Measurements from ENCODE around the gene EVL. TPM values are rescaled to one million over a fixed set of nuclear protein-coding genes. Genes with fewer than 3 reads are reported as not detected.

Gene EVL
- total and polyA plus RNA-seq, 4 donors = 54.5 to 99.9 (median 78.2) TPM

DNA sequence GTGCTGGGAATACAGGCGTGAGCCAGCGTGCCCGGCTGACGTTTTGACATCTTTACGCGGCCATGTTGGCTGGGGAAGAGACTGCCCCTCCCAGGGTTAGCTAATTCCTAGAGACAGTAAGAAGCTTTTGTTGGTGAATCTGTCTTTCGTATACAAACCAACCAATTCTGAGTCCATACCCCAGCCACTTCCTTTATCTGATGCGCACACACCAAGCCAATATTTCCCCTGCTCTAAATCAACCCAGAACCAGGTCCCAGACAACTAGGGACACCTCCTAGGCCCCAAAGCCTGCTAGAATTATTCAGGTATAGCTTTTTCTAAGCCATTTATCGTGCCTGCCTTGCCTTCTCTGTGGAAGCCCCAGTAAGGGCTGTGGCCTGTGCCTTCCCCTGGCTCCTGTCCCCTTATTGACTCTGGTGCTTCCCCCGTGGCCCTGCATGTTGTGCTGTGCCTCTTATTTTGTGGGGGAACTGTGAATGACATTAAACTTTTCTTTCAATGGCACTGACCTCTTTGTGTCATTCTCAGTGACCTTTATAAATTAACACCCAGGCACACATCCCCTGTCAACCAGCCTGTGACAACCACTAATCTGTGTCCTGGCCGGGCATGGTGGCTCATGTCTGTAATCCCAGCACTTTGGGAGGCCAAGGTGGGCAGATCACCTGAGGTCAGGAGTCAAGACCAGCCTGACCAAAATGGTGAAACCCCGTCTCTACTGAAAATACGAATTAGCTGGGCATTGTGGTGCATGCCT, 10.7 kb upstream of the EVL start:
- no peaks in the 10 kb centered on the region for H3K27me3 ChIP-seq (ENCODE audit: control insufficient read depth in 3 of 3, insufficient read depth in 3 of 3, low read length in 2 of 3)
- WGBS, 2 donors = 73 to 86% methylated on average over 13 of the region's 13 CpGs
- no peaks in the 10 kb centered on the region for H3K36me3 ChIP-seq (ENCODE audit: control insufficient read depth in 4 of 4, insufficient read depth in 4 of 4, low read length in 4 of 4)
- DNase-seq (no peak), ATAC-seq (ENCODE audit: insufficient read depth, low FRiP score) (no peak)
- H3K9ac ChIP-seq (ENCODE audit: insufficient read depth in 1 of 2, low read length in 2 of 2) = no peak overlapping the region
- no peaks in the 10 kb centered on the region for H3K9me3 ChIP-seq (ENCODE audit: control insufficient read depth in 4 of 4, insufficient read depth in 3 of 4, low read length in 3 of 4)
- H3K4me3 ChIP-seq = no peak overlapping the region
- H3K4me1 ChIP-seq (ENCODE audit: control insufficient read depth in 5 of 5, insufficient read depth in 5 of 5, low read length in 5 of 5) = peaks cover 3 to 37% (median 13%) of the 10 kb centered on the region in 5 donors
- H3K27ac ChIP-seq (ENCODE audit: low read depth in 1 of 2, low read length in 1 of 2) = no peak overlapping the region
- TF ChIP-seq, protein P1, sequence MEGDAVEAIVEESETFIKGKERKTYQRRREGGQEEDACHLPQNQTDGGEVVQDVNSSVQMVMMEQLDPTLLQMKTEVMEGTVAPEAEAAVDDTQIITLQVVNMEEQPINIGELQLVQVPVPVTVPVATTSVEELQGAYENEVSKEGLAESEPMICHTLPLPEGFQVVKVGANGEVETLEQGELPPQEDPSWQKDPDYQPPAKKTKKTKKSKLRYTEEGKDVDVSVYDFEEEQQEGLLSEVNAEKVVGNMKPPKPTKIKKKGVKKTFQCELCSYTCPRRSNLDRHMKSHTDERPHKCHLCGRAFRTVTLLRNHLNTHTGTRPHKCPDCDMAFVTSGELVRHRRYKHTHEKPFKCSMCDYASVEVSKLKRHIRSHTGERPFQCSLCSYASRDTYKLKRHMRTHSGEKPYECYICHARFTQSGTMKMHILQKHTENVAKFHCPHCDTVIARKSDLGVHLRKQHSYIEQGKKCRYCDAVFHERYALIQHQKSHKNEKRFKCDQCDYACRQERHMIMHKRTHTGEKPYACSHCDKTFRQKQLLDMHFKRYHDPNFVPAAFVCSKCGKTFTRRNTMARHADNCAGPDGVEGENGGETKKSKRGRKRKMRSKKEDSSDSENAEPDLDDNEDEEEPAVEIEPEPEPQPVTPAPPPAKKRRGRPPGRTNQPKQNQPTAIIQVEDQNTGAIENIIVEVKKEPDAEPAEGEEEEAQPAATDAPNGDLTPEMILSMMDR (IDR thresholded peaks at IDR 0.05; ENCODE audit: control extremely low read depth, extremely low read depth) = no peak

DNA sequence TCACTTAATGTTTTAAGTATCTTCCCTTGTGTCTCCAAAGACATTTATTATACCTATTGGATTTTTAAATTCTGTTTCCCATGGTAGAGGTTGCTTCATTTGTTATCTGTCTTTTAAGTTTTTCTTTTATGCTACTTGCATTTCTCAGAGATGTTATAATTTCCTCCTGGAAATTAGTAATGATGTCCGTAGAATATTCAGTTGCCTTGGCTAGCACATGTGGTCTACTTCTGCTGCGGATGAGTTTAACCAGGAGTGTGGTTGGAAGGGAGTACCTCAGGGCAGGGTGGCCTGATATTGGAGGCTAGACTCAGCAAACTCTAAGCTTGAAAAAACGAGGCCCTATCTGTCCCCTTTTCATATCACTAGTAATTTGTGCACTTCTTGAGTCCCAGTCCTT, 8.8 kb upstream of the EVL start:
- TF ChIP-seq, protein P1 (IDR thresholded peaks at IDR 0.05; ENCODE audit: control extremely low read depth, extremely low read depth) = no peak
- H3K27me3 ChIP-seq (ENCODE audit: control insufficient read depth in 3 of 3, insufficient read depth in 3 of 3, low read length in 2 of 3) = no peaks in the 10 kb centered on the region
- no peak overlapping the region for H3K27ac ChIP-seq (ENCODE audit: low read depth in 1 of 2, low read length in 1 of 2)
- H3K9ac ChIP-seq (ENCODE audit: insufficient read depth in 1 of 2, low read length in 2 of 2) = no peak overlapping the region
- DNase-seq (no peak), ATAC-seq (ENCODE audit: insufficient read depth, low FRiP score) (no peak)
- no peaks in the 10 kb centered on the region for H3K36me3 ChIP-seq (ENCODE audit: control insufficient read depth in 4 of 4, insufficient read depth in 4 of 4, low read length in 4 of 4)
- H3K4me1 ChIP-seq (ENCODE audit: control insufficient read depth in 5 of 5, insufficient read depth in 5 of 5, low read length in 5 of 5) = peaks cover 1 to 28% (median 13%) of the 10 kb centered on the region in 5 donors
- H3K4me3 ChIP-seq = no peak overlapping the region
- H3K9me3 ChIP-seq (ENCODE audit: control insufficient read depth in 4 of 4, insufficient read depth in 3 of 4, low read length in 3 of 4) = no peaks in the 10 kb centered on the region
- WGBS, 2 donors = 62 to 64% methylated on average over 3 of the region's 3 CpGs

DNA sequence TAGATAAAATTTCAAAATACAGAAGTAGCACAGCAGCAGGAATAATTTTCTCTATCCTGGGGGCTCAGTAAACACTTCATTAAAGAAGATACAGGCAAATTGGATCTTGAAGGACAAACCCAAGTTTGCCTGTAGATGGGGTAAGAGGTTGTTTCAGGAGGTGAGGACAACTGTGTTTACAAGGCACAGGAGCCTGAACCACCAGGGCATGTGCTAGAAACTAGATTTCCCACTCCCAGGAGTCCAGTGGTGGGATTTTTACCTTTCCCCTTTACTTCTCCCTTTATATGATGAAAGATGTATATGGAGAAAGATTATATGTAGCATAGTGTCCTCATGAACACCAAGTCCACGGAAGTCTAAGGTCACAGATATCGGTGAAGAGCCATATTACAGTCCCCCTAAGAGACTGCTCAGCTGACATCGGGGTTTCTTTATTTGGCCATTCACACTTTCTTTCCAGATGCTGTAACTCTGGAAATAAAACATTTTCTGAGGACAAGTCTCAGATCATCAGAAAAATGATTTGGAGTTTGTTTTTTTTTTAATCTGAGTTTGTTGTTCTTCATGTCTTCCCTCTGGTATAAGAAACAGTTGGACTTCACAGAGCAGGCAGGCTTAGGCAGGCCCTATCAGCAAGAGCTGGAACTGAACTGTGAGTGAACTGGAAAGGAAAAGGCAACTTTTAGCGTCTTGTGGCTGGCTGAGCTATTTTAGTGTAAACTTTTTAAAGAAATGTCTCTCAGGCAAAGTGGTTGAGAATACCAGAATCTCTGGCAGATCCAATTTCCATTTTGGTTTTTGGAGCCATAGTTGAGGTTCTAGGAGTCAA, 8.0 kb upstream of the EVL start:
- ATAC-seq (ENCODE audit: insufficient read depth, low FRiP score) (no peak), DNase-seq (peak in 2 of 3 donors; percentile 62 to 75)
- no peaks in the 10 kb centered on the region for H3K36me3 ChIP-seq (ENCODE audit: control insufficient read depth in 4 of 4, insufficient read depth in 4 of 4, low read length in 4 of 4)
- H3K4me1 ChIP-seq (ENCODE audit: control insufficient read depth in 5 of 5, insufficient read depth in 5 of 5, low read length in 5 of 5) = peaks cover 0 to 21% (median 8%) of the 10 kb centered on the region in 5 donors
- H3K9ac ChIP-seq (ENCODE audit: insufficient read depth in 1 of 2, low read length in 2 of 2) = no peak overlapping the region
- no peaks in the 10 kb centered on the region for H3K9me3 ChIP-seq (ENCODE audit: control insufficient read depth in 4 of 4, insufficient read depth in 3 of 4, low read length in 3 of 4)
- no peak overlapping the region for H3K27ac ChIP-seq (ENCODE audit: low read depth in 1 of 2, low read length in 1 of 2)
- WGBS, 2 donors = 77 to 80% methylated on average over 4 of the region's 4 CpGs
- H3K27me3 ChIP-seq (ENCODE audit: control insufficient read depth in 3 of 3, insufficient read depth in 3 of 3, low read length in 2 of 3) = no peaks in the 10 kb centered on the region
- TF ChIP-seq, protein P1 (IDR thresholded peaks at IDR 0.05; ENCODE audit: control extremely low read depth, extremely low read depth) = peak; percentile 28
- H3K4me3 ChIP-seq = no peak overlapping the region

All from lung (tissue), 12 donors.